Measurements from ENCODE around the gene OASL. TPM values are rescaled to one million over a fixed set of nuclear protein-coding genes. Genes with fewer than 3 reads are reported as not detected.

The OASL gene
- total RNA-seq, 1 donor from 2014 or later, result not detected

DNA sequence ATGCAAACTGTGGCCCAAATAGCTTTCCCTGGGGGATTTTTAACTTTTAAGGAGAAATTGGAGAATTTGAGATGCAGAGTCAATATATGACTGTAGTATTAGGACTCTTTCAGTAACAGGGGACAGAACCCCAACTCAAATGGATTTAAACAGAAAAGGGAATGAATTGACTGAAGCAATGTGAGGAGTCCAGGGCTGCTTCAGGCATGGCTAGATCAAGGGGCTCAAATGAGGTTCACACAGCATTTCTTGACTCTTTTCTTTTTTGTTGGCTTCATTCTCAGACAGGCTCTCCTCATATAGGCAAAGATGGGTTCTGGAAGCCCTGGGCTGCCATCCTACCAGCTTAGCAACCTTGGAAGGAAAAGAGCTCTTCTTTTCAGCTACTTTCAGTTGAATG, 47.1 kb downstream of the OASL start:
- Histone ChIP-seq H3K4me1 (no peaks in the 10 kb centered on the region), H2AFZ (replicated peaks) (no peak overlapping the region), H3K4me3 (no peak overlapping the region), H3K27me3 (no peaks in the 10 kb centered on the region), H3K79me2 (ENCODE audit: low read depth) (no peaks in the 10 kb centered on the region), H3K9me3 (ENCODE audit: low read depth) (no peaks in the 10 kb centered on the region), H3F3A (ENCODE audit: low read depth) (no peaks in the 10 kb centered on the region), H3K27ac (no peak overlapping the region), H3K4me2 (no peak overlapping the region), H3K36me3 (no peaks in the 10 kb centered on the region), H3K9ac (no peak overlapping the region), H4K20me1 (ENCODE audit: low read depth) (no peaks in the 10 kb centered on the region)
- Mint-ChIP-seq H3K9me3 (no peaks in the 10 kb centered on the region), H3K27ac (no peak overlapping the region), H3K27me3 (ENCODE audit: insufficient read depth, low read depth) (peaks cover 11% of the 10 kb centered on the region), H3K36me3 (no peaks in the 10 kb centered on the region), H3K4me1 (no peaks in the 10 kb centered on the region), H3K4me3 (no peak overlapping the region)
- TF ChIP-seq EZH2phosphoT487 (IDR thresholded peaks at IDR 0.05) (no peak), EZH2 (IDR thresholded peaks at IDR 0.05) (no peak)
- TF ChIP-seq, protein P1, sequence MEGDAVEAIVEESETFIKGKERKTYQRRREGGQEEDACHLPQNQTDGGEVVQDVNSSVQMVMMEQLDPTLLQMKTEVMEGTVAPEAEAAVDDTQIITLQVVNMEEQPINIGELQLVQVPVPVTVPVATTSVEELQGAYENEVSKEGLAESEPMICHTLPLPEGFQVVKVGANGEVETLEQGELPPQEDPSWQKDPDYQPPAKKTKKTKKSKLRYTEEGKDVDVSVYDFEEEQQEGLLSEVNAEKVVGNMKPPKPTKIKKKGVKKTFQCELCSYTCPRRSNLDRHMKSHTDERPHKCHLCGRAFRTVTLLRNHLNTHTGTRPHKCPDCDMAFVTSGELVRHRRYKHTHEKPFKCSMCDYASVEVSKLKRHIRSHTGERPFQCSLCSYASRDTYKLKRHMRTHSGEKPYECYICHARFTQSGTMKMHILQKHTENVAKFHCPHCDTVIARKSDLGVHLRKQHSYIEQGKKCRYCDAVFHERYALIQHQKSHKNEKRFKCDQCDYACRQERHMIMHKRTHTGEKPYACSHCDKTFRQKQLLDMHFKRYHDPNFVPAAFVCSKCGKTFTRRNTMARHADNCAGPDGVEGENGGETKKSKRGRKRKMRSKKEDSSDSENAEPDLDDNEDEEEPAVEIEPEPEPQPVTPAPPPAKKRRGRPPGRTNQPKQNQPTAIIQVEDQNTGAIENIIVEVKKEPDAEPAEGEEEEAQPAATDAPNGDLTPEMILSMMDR (IDR thresholded peaks at IDR 0.05), result no peak
- DNase-seq (ENCODE audit: low spot score), result no peak

DNA sequence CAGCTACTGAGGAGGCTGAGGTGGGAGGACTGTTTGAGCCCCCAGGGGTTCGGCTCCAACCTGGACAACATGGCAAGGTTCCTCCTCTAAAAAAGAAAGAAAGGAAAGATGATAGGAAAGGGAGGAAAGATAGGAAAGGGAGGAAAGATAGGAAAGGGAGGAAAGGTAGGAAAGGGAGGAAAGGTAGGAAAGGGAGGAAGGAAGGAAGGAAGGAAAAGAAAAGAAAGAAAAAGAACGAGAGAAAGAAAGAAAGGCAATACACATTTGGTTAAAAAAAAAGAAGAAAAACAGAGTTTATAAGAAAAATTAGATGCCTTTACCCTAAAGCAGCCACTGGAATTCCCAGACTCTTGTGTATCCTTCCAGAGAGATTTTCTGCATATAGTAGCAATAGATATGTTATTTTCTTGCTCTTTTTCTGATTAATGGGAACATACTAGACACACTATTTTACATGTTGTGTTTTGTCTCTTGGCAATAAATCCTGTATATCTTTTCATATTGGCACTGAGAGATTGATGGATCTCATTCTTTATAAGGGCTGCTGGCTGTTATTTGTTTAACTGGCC, 48.5 kb downstream of the OASL start:
- H3K4me1 ChIP-seq, result no peaks in the 10 kb centered on the region
- no peak overlapping the region for H3K27ac ChIP-seq
- no peaks in the 10 kb centered on the region for H3F3A ChIP-seq (ENCODE audit: low read depth)
- H3K36me3 ChIP-seq, result no peaks in the 10 kb centered on the region
- no peak for TF ChIP-seq EZH2phosphoT487 (IDR thresholded peaks at IDR 0.05)
- no peak for TF ChIP-seq EZH2 (IDR thresholded peaks at IDR 0.05)
- TF ChIP-seq, protein P1 (IDR thresholded peaks at IDR 0.05), result no peak
- no peak overlapping the region for H3K4me3 Mint-ChIP-seq
- H2AFZ ChIP-seq (replicated peaks), result no peak overlapping the region
- H3K9me3 Mint-ChIP-seq, result no peaks in the 10 kb centered on the region
- H3K27ac Mint-ChIP-seq, result no peak overlapping the region
- H3K27me3 ChIP-seq, result no peaks in the 10 kb centered on the region
- no peaks in the 10 kb centered on the region for H3K36me3 Mint-ChIP-seq
- no peaks in the 10 kb centered on the region for H4K20me1 ChIP-seq (ENCODE audit: low read depth)
- no peaks in the 10 kb centered on the region for H3K79me2 ChIP-seq (ENCODE audit: low read depth)
- no peak for DNase-seq (ENCODE audit: low spot score)
- H3K4me3 ChIP-seq, result no peak overlapping the region
- peaks cover 9% of the 10 kb centered on the region for H3K27me3 Mint-ChIP-seq (ENCODE audit: insufficient read depth, low read depth)
- H3K4me1 Mint-ChIP-seq, result no peaks in the 10 kb centered on the region
- no peak overlapping the region for H3K9ac ChIP-seq
- H3K4me2 ChIP-seq, result no peak overlapping the region
- H3K9me3 ChIP-seq (ENCODE audit: low read depth), result no peaks in the 10 kb centered on the region

DNA sequence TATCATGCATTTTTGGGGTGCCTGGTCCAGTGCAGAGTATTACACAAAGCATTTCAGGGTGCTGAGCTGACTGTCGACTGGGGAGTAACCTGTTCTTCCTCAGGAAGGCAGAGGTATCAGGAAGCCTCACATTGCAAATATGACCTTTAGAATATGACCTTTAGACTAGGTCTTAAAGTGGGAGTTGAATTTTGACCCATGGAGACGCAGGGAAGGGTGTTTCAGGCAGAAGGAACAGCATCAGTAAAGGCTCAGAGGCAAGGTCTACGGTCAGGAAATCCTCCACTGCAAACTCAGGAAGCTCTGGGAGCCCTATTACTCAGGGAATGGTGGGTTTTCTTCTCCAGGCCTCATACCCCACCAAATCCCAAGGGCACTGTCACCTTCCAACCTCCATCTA, 49.4 kb downstream of the OASL start:
- Histone ChIP-seq H3K4me3 (no peak overlapping the region), H3K4me2 (no peak overlapping the region), H3K79me2 (ENCODE audit: low read depth) (no peaks in the 10 kb centered on the region), H3K27ac (no peak overlapping the region), H3F3A (ENCODE audit: low read depth) (no peaks in the 10 kb centered on the region), H4K20me1 (ENCODE audit: low read depth) (no peaks in the 10 kb centered on the region), H3K9ac (no peak overlapping the region), H3K36me3 (no peaks in the 10 kb centered on the region), H3K27me3 (no peaks in the 10 kb centered on the region), H3K9me3 (ENCODE audit: low read depth) (no peaks in the 10 kb centered on the region), H3K4me1 (no peaks in the 10 kb centered on the region), H2AFZ (replicated peaks) (no peak overlapping the region)
- no peaks in the 10 kb centered on the region for H3K36me3 Mint-ChIP-seq
- no peak for DNase-seq (ENCODE audit: low spot score)
- H3K27ac Mint-ChIP-seq, result no peak overlapping the region
- peaks cover 7% of the 10 kb centered on the region for H3K27me3 Mint-ChIP-seq (ENCODE audit: insufficient read depth, low read depth)
- H3K4me1 Mint-ChIP-seq, result no peaks in the 10 kb centered on the region
- no peaks in the 10 kb centered on the region for H3K9me3 Mint-ChIP-seq
- H3K4me3 Mint-ChIP-seq, result no peak overlapping the region
- TF ChIP-seq, protein P1 (IDR thresholded peaks at IDR 0.05), result no peak
- TF ChIP-seq EZH2phosphoT487 (IDR thresholded peaks at IDR 0.05) (no peak), EZH2 (IDR thresholded peaks at IDR 0.05) (no peak)
